Neuronal stem cell (in vitro differentiated cells): ENCODE results near the gene PTDSS2.

ENCODE experiments used
- DNase-seq: peaks from one replicate; pipeline ENCODE4 v3.0.0-alpha.2; 2013; ENCODE audit warnings: low spot score
- H2AFZ ChIP-seq: one replicate; pipeline ENCODE4 v1.6.1; 2013; ENCODE audit warnings: mild to moderate bottlenecking, low read length, inconsistent platforms
- H2AK5ac ChIP-seq: 2 replicates; pipeline ENCODE4 v1.6.1; 2013; ENCODE audit warnings: low read depth, mild to moderate bottlenecking, inconsistent platforms, low read length, moderate library complexity, mixed read lengths
- H2BK120ac ChIP-seq: 2 replicates; pipeline ENCODE4 v1.6.1; 2013; ENCODE audit warnings: low read depth, mild to moderate bottlenecking, inconsistent platforms, low read length, moderate library complexity, mixed read lengths
- H2BK12ac ChIP-seq: one replicate; pipeline ENCODE4 v1.6.1; 2013; ENCODE audit warnings: low read length, inconsistent platforms
- H2BK15ac ChIP-seq: 2 replicates; pipeline ENCODE4 v1.6.1; 2013; ENCODE audit warnings: mild to moderate bottlenecking, low read length, inconsistent platforms, mixed read lengths
- H2BK5ac ChIP-seq: one replicate; pipeline ENCODE4 v1.6.1; 2013; ENCODE audit warnings: inconsistent platforms, mild to moderate bottlenecking, low read length, moderate library complexity
- H3K14ac ChIP-seq: one replicate; pipeline ENCODE4 v1.6.1; 2013; ENCODE audit warnings: low read length, inconsistent platforms
- H3K18ac ChIP-seq: 2 replicates; pipeline ENCODE4 v1.6.1; 2013; ENCODE audit warnings: low read length, inconsistent platforms
- H3K23ac ChIP-seq: 2 replicates; pipeline ENCODE4 v1.6.1; 2013; ENCODE audit warnings: low read depth, mild to moderate bottlenecking, mixed read lengths, low read length, inconsistent platforms; ENCODE audit not compliant: poor library complexity
- H3K27ac ChIP-seq: replicated peaks from 3 replicates; pipeline ENCODE4 v1.5.1; 2013; ENCODE audit warnings: low read length, inconsistent platforms
- H3K27me3 ChIP-seq, 3 experiments: 2 replicates each; pipeline ENCODE4 v1.6.1; 2013; ENCODE audit warnings: low read length in 3 of 3, mild to moderate bottlenecking in 2 of 3, inconsistent platforms in 1 of 3, low read depth in 1 of 3, mixed read lengths in 1 of 3, moderate library complexity in 1 of 3; ENCODE audit not compliant: control insufficient read depth in 3 of 3, insufficient read depth in 3 of 3
- H3K36me3 ChIP-seq, 2 donors: replicated peaks in 1 of 2; 2 replicates each; pipeline ENCODE4 v1.6.1; 2013; ENCODE audit warnings: low read length in 2 of 2; ENCODE audit not compliant: control insufficient read depth in 2 of 2, insufficient read depth in 2 of 2
- H3K4ac ChIP-seq: 2 replicates; pipeline ENCODE4 v1.6.1; 2013; ENCODE audit warnings: inconsistent platforms, mild to moderate bottlenecking, low read length, moderate library complexity
- H3K4me1 ChIP-seq, 2 donors: 1 replicate in 1 of 2; 2 replicates in 1 of 2; pipeline ENCODE4 v1.6.1; 2013; ENCODE audit warnings: low read length in 2 of 2, low read depth in 1 of 2; ENCODE audit not compliant: control insufficient read depth in 2 of 2, insufficient read depth in 1 of 2
- H3K4me2 ChIP-seq: one replicate; pipeline ENCODE4 v1.6.1; 2013; ENCODE audit warnings: mild to moderate bottlenecking, low read length, inconsistent platforms; ENCODE audit not compliant: insufficient read depth, poor library complexity, severe bottlenecking
- H3K4me3 ChIP-seq, 2 donors: 2 replicates each; pipeline ENCODE4 v1.5.1; 2013; ENCODE audit warnings: low read length in 2 of 2, mild to moderate bottlenecking in 2 of 2, inconsistent platforms in 1 of 2, moderate library complexity in 1 of 2
- H3K79me1 ChIP-seq: one replicate; pipeline ENCODE4 v1.6.1; 2013; ENCODE audit warnings: low read depth, mild to moderate bottlenecking, inconsistent platforms, low read length, moderate library complexity
- H3K9ac ChIP-seq: one replicate; pipeline ENCODE4 v1.6.1; 2013; ENCODE audit warnings: mild to moderate bottlenecking, low read depth, low read length, inconsistent platforms; ENCODE audit not compliant: poor library complexity
- H3K9me3 ChIP-seq, 2 donors: replicated peaks in 1 of 2; 2 replicates each; pipeline versions ENCODE3 to v1.6.1; 2013; ENCODE audit warnings: low read length in 2 of 2, mild to moderate bottlenecking in 2 of 2, inconsistent platforms in 1 of 2, low read depth in 1 of 2, mixed read lengths in 1 of 2, moderate library complexity in 1 of 2; ENCODE audit not compliant: control insufficient read depth in 2 of 2, insufficient read depth in 1 of 2
- H4K8ac ChIP-seq: one replicate; pipeline ENCODE4 v1.6.1; 2013; ENCODE audit warnings: low read depth, mild to moderate bottlenecking, inconsistent platforms, low read length, moderate library complexity
- H4K91ac ChIP-seq: one replicate; pipeline ENCODE4 v1.6.1; 2013; ENCODE audit warnings: low read length, low read depth, mild to moderate bottlenecking, inconsistent platforms; ENCODE audit not compliant: poor library complexity
- WGBS, 2 donors: extraction: QIAGEN DNeasy Blood & Tissue Kit; methylation state at CpG; one replicate each; pipeline ENCODE4 v1.1.7; 2013; ENCODE audit warnings: missing lambda C conversion rate in 2 of 2, mixed read lengths in 1 of 2; ENCODE audit not compliant: insufficient read length in 2 of 2, insufficient replicate concordance in 1 of 2; ENCODE audit errors: extremely low coverage in 2 of 2; 5-methylcytosine and 5-hydroxymethylcytosine counted together

PTDSS2 gene

DNA sequence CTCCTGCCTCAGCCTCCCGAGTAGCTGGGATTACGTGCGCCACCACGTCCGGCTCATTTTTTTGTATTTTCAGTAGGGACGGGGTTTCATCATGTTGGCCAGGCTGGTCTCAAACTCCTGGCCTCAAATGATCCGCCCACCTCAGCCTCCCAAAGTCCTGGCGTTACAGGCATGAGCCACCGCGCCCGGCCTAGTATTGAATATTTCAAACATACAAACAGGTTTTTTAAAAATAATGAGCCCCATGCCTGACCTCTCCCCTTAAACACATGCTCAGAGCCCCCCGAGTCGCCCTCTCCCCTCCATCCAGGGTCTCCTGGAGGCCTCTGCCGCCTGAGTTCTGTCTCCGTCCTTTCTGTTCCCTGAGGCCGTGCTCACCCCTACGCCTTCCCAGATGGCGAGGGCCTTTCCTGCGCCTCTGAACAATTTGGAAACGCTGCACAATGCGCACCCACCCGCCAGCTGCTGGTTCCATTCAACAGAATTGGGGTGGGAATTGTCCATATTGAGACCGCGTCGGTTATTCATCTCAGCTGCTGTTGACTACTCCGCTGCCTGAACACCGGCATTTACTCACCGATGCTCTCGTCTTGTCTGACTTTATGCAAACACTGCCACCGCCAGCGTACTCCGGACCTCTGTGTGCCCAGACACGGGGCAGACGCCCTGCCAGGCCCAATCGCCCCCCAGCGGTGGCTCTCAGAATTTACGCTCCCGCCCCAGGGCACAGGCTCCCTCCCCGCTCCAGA, 70.5 kb downstream of the PTDSS2 start:
- Histone ChIP-seq H3K4me2 (no peak overlapping the region), H4K8ac (no peak overlapping the region), H3K4ac (no peak overlapping the region), H3K18ac (peak overlapping the region; percentile 19), H3K4me3 (no peak overlapping the region), H2BK5ac (no peak overlapping the region), H3K23ac (no peak overlapping the region), H3K9ac (no peak overlapping the region), H2BK12ac (no peak overlapping the region), H2BK15ac (no peak overlapping the region), H3K36me3 (no peaks in the 10 kb centered on the region), H2AFZ (no peak overlapping the region), H3K14ac (no peak overlapping the region), H3K79me1 (no peaks in the 10 kb centered on the region), H3K27ac (no peak overlapping the region), H4K91ac (no peak overlapping the region), H3K4me1 (no peaks in the 10 kb centered on the region), H2BK120ac (no peak overlapping the region), H2AK5ac (no peak overlapping the region), H3K27me3 (no peaks in the 10 kb centered on the region), H3K9me3 (peaks cover 3 to 13% of the 10 kb centered on the region in 2 donors)
- no peak for DNase-seq
- WGBS, 2 donors: no CpG with 5 or more reads among the region's 39 CpGs

DNA sequence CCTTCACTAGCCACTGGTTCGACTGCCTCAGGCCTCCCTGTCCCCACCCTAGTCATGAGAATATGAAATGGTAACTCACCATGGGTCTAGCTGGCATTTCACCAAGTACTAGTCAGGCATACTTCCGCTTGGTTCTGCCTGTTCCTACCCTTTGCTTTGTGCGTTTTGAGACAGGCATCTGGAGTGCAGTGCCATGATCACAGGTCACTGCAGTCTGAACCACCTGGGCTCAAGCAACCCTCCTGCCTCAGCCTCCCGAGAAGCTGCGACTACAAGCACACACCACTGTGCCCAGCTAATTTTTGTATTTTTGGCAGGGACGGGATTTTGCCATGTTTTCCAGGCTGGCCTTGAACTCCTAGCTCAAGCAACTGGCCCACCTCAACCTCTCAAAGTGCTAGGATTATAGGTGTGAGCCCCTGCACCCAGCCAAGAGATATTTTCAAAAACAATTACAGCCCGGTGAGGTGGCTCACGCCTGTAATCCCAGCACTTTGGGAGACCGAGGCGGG, 71.2 kb downstream of the PTDSS2 start:
- no CpG with 5 or more reads among the region's 10 CpGs for WGBS, 2 donors
- no peaks in the 10 kb centered on the region for H3K27me3 ChIP-seq
- H2BK15ac ChIP-seq: no peak overlapping the region
- no peak overlapping the region for H2BK12ac ChIP-seq
- H4K8ac ChIP-seq: no peak overlapping the region
- H3K9ac ChIP-seq: no peak overlapping the region
- H2AFZ ChIP-seq: no peak overlapping the region
- no peak for DNase-seq
- H2BK120ac ChIP-seq: no peak overlapping the region
- no peaks in the 10 kb centered on the region for H3K36me3 ChIP-seq
- no peak overlapping the region for H3K23ac ChIP-seq
- H2AK5ac ChIP-seq: no peak overlapping the region
- H4K91ac ChIP-seq: no peak overlapping the region
- H3K27ac ChIP-seq: no peak overlapping the region
- no peak overlapping the region for H2BK5ac ChIP-seq
- H3K79me1 ChIP-seq: no peaks in the 10 kb centered on the region
- H3K18ac ChIP-seq: no peak overlapping the region
- H3K4me3 ChIP-seq: peak overlapping the region in 1 of 2 donors; percentile 55
- H3K4me2 ChIP-seq: no peak overlapping the region
- H3K4me1 ChIP-seq: no peaks in the 10 kb centered on the region
- H3K14ac ChIP-seq: no peak overlapping the region
- H3K9me3 ChIP-seq: peaks cover 3 to 7% of the 10 kb centered on the region in 2 donors
- no peak overlapping the region for H3K4ac ChIP-seq

DNA sequence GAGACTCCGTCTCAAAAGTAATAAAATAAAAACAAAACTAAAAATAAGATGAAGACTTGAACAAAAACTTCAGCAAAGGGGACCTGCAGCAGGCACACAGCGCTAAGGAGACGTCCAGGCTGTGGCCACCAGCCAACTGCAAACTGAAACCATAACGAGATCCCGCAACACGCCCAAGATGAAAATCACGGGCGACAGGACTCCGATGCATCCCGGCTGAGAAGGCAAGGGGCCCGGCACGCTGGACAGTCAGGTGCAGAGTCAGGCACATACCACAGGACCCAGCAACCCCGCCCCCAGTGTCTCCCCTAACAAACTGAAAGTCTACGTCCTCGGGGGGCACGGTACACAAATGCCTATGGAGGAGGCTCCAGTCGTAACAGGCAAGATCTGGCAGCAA, 76.1 kb downstream of the PTDSS2 start:
- H2BK5ac ChIP-seq: no peak overlapping the region
- H3K27me3 ChIP-seq: no peaks in the 10 kb centered on the region
- no peak overlapping the region for H2BK12ac ChIP-seq
- peaks cover 0 to 2% of the 10 kb centered on the region in 2 donors for H3K9me3 ChIP-seq
- DNase-seq: no peak
- no peak overlapping the region for H3K27ac ChIP-seq
- peak overlapping the region in 1 of 2 donors; percentile 18 for H3K4me3 ChIP-seq
- H4K91ac ChIP-seq: no peak overlapping the region
- WGBS, 2 donors: no CpG with 5 or more reads among the region's 17 CpGs
- H2BK120ac ChIP-seq: no peak overlapping the region
- H3K23ac ChIP-seq: no peak overlapping the region
- H3K9ac ChIP-seq: no peak overlapping the region
- H3K79me1 ChIP-seq: no peaks in the 10 kb centered on the region
- H3K4me2 ChIP-seq: no peak overlapping the region
- H2AFZ ChIP-seq: no peak overlapping the region
- H3K4ac ChIP-seq: no peak overlapping the region
- H3K36me3 ChIP-seq: peaks cover 0 to 6% of the 10 kb centered on the region in 2 donors
- H3K14ac ChIP-seq: no peak overlapping the region
- H3K18ac ChIP-seq: peak overlapping the region; percentile 16
- no peak overlapping the region for H2BK15ac ChIP-seq
- no peak overlapping the region for H2AK5ac ChIP-seq
- no peak overlapping the region for H4K8ac ChIP-seq
- H3K4me1 ChIP-seq: no peaks in the 10 kb centered on the region

DNA sequence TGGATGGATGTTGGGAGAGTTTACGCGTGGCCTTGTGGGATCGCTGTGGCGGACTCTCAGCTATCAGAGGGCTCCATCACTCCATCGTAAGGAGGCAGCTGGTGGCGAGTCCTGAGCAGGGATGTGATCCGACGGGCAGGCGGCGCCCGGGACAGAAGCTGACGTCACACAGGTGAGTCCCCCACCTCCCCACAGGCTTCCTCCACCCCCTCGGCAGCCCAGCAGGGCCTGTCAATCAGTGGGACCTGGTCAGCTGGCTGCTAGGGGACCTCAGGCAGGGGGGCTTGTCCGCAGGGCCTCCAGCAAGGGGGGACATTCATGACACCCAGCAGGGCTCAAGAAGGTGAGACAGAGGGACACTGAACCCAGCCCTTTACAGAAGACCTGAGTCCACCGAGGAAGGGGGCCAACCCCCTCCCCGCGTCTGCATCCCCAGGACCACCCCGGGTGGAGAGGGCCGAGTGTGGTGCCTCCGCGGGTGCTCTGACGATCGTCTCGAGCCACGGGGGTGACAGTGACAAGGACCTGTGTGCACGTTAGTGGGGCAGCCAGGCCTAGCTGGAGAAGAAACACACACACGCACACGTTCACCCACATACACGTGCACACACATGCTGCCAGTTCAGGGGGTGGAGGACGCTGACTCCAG, 78.2 kb downstream of the PTDSS2 start:
- Histone ChIP-seq H2BK5ac (no peak overlapping the region), H3K4me1 (no peaks in the 10 kb centered on the region), H2BK120ac (no peak overlapping the region), H3K9me3 (peaks cover 0 to 2% of the 10 kb centered on the region in 2 donors), H3K27ac (no peak overlapping the region), H3K23ac (no peak overlapping the region), H2BK12ac (no peak overlapping the region), H3K4me2 (no peak overlapping the region), H3K14ac (peak overlapping the region; percentile 56), H3K4ac (no peak overlapping the region), H3K4me3 (peak overlapping the region in 1 of 2 donors; percentile 46), H4K8ac (no peak overlapping the region), H3K9ac (no peak overlapping the region), H4K91ac (no peak overlapping the region), H2AK5ac (no peak overlapping the region), H3K36me3 (peaks cover 15 to 25% of the 10 kb centered on the region in 2 donors), H2AFZ (no peak overlapping the region), H3K79me1 (no peaks in the 10 kb centered on the region), H3K18ac (peak overlapping the region; percentile 8), H2BK15ac (no peak overlapping the region), H3K27me3 (no peaks in the 10 kb centered on the region)
- no peak for DNase-seq
- no CpG with 5 or more reads among the region's 30 CpGs for WGBS, 2 donors
